ENCODE data around the gene RNF144A.

GRCh38 chr2:6958616-6959235 is 41.5 kb downstream of the RNF144A start:
- TF ChIP-seq CTCF (IDR thresholded peaks at IDR 0.05 in 2 of 3, conservative IDR thresholded peaks at IDR 0.05 in 1 of 3; ENCODE audit: borderline replicate concordance in 1 of 3, insufficient read depth in 1 of 3, low read depth in 2 of 3, low read length in 2 of 3) (no peak), POLR2A (IDR thresholded peaks at IDR 0.05; ENCODE audit: borderline replicate concordance, extremely low read depth, insufficient read depth, insufficient read length) (no peak), TCF7L2 (IDR thresholded peaks at IDR 0.05; ENCODE audit: borderline replicate concordance, extremely low read depth, insufficient read depth, insufficient read length) (no peak), REST (IDR thresholded peaks at IDR 0.05; ENCODE audit: low read depth) (no peak), ATF3 (IDR thresholded peaks at IDR 0.05) (no peak), SRF (IDR thresholded peaks at IDR 0.05; ENCODE audit: low read depth) (no peak), SIN3A (IDR thresholded peaks at IDR 0.05; ENCODE audit: low read depth) (no peak), ZNF274 (IDR thresholded peaks at IDR 0.05; ENCODE audit: low read depth, low read length) (no peak), MAX (IDR thresholded peaks at IDR 0.05) (no peak), EZH2 (IDR thresholded peaks at IDR 0.05) (no peak), POLR2AphosphoS5 (IDR thresholded peaks at IDR 0.05; ENCODE audit: low read depth, low read length) (no peak), RAD21 (IDR thresholded peaks at IDR 0.05; ENCODE audit: low read depth) (no peak), EZH2phosphoT487 (IDR thresholded peaks at IDR 0.05; ENCODE audit: borderline replicate concordance) (no peak)

Data from HCT116 (cell line).